ENCODE data around the gene SUN2. TPM values are rescaled to one million over a fixed set of nuclear protein-coding genes. Genes with fewer than 3 reads are reported as not detected.

The SUN2 gene
- total and polyA plus RNA-seq, 2 of the 4 experiments (the other 2 are of a cell fraction), result 27.8 to 50.0 TPM

GRCh38 chr22:38740754-38741153 lies 15.0 kb downstream of the SUN2 start:
- H3K36me3 ChIP-seq (ENCODE audit: control insufficient read depth, insufficient read depth, low read length), result peaks cover 79% of the 10 kb centered on the region
- WGBS, 2 experiments (ENCODE audit: extremely low coverage in 2 of 2, insufficient read length in 1 of 2), result 90% methylated on average over 2 of the region's 8 CpGs; no CpG with 5 or more reads in 1 of the 2 experiments

More at GRCh38 chr22:38740754-38741153, 15.0 kb downstream of the SUN2 start:
- POLR2A ChIA-PET (ENCODE audit: unreplicated experiment), result no interaction called here
- Histone ChIP-seq H2AK9ac (replicated peaks; ENCODE audit: low read depth, low read length, poor library complexity) (no peak overlapping the region), H3K23ac (ENCODE audit: low read depth, low read length) (no peak overlapping the region), H3K18ac (ENCODE audit: low read depth, low read length) (no peak overlapping the region), H2AK5ac (ENCODE audit: low read depth, low read length) (no peak overlapping the region), H2BK120ac (ENCODE audit: low read depth, low read length) (no peak overlapping the region), H3K9me3 (ENCODE audit: control insufficient read depth, insufficient read depth, low read length) (no peaks in the 10 kb centered on the region), H3K9ac (ENCODE audit: low read depth, low read length) (no peak overlapping the region), H2AFZ (replicated peaks; ENCODE audit: low read length, poor library complexity) (no peak overlapping the region), H3K4me1 (ENCODE audit: control insufficient read depth, insufficient read depth, low read length) (no peaks in the 10 kb centered on the region), H3K27me3 (ENCODE audit: control insufficient read depth, insufficient read depth, low read length) (no peaks in the 10 kb centered on the region), H4K91ac (ENCODE audit: insufficient read depth, low read depth, low read length) (no peak overlapping the region), H3K56ac (ENCODE audit: extremely low read depth, insufficient read depth, low read length) (no peak overlapping the region), H4K5ac (ENCODE audit: low read depth, low read length) (no peak overlapping the region), H3K79me1 (ENCODE audit: low read depth in 1 of 2, low read length in 2 of 2) (peaks cover 9 to 32% of the 10 kb centered on the region in 2 experiments; a peak in 1 of 4 replicates), H3K27ac (ENCODE audit: insufficient read depth, low read length) (no peak overlapping the region), H4K20me1 (ENCODE audit: insufficient read depth, low read length) (peaks cover 4% of the 10 kb centered on the region; the same call in 1 of the 2 replicates), H3K4me3 (ENCODE audit: insufficient read depth, low read depth, low read length) (no peak overlapping the region), H3K4me2 (ENCODE audit: low read depth, low read length) (no peak overlapping the region), H2BK15ac (ENCODE audit: low read depth, low read length) (no peak overlapping the region), H2BK5ac (ENCODE audit: low read depth, low read length, poor library complexity, severe bottlenecking) (no peak overlapping the region), H2BK20ac (ENCODE audit: low read depth, low read length) (no peak overlapping the region), H4K8ac (ENCODE audit: low read depth in 2 of 2, low read length in 2 of 2) (no peak overlapping the region), H3K9me1 (ENCODE audit: insufficient read depth, low read length) (peaks cover 4% of the 10 kb centered on the region; the same call in 1 of the 2 replicates), H3K4ac (ENCODE audit: low read depth, low read length) (no peak overlapping the region), H3K14ac (replicated peaks; ENCODE audit: low read depth, low read length) (no peak overlapping the region)
- DNase-seq (no peak), ATAC-seq (ENCODE audit: low read depth) (no peak)
- intact Hi-C loops (cut with micrococcal nuclease) (no loop called here), in situ Hi-C loops (cut with MboI; ENCODE audit: low sequenced_read_pairs) (no loop called here), dilution Hi-C loops (cut with HindIII; ENCODE audit: low sequenced_read_pairs, unreplicated experiment) (no loop called here)
- no TSS peak for BruUV-seq (replicated peaks)
- CTCF ChIA-PET, result no interaction called here
- no peak for TF ChIP-seq MXI1 (IDR thresholded peaks at IDR 0.05; ENCODE audit: borderline replicate concordance, low read depth, low read length)
- no peak for TF ChIP-seq RFX5 (IDR thresholded peaks at IDR 0.05; ENCODE audit: low read depth, low read length)
- TF ChIP-seq, protein P1, sequence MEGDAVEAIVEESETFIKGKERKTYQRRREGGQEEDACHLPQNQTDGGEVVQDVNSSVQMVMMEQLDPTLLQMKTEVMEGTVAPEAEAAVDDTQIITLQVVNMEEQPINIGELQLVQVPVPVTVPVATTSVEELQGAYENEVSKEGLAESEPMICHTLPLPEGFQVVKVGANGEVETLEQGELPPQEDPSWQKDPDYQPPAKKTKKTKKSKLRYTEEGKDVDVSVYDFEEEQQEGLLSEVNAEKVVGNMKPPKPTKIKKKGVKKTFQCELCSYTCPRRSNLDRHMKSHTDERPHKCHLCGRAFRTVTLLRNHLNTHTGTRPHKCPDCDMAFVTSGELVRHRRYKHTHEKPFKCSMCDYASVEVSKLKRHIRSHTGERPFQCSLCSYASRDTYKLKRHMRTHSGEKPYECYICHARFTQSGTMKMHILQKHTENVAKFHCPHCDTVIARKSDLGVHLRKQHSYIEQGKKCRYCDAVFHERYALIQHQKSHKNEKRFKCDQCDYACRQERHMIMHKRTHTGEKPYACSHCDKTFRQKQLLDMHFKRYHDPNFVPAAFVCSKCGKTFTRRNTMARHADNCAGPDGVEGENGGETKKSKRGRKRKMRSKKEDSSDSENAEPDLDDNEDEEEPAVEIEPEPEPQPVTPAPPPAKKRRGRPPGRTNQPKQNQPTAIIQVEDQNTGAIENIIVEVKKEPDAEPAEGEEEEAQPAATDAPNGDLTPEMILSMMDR (conservative IDR thresholded peaks at IDR 0.05; ENCODE audit: low read depth, low read length), result no peak
- no peak for TF ChIP-seq SMC3 (IDR thresholded peaks at IDR 0.05; ENCODE audit: low read depth, low read length)
- TF ChIP-seq RAD21 (IDR thresholded peaks at IDR 0.05; ENCODE audit: low read length), result no peak
- TF ChIP-seq, protein P2, sequence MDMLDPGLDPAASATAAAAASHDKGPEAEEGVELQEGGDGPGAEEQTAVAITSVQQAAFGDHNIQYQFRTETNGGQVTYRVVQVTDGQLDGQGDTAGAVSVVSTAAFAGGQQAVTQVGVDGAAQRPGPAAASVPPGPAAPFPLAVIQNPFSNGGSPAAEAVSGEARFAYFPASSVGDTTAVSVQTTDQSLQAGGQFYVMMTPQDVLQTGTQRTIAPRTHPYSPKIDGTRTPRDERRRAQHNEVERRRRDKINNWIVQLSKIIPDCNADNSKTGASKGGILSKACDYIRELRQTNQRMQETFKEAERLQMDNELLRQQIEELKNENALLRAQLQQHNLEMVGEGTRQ (IDR thresholded peaks at IDR 0.05; ENCODE audit: low read depth, low read length), result no peak
- no peak for TF ChIP-seq NFE2L2 (IDR thresholded peaks at IDR 0.05; ENCODE audit: low read depth, low read length)
- no peak for TF ChIP-seq POLR2A (IDR thresholded peaks at IDR 0.05; ENCODE audit: low read depth, low read length)
- no peak for TF ChIP-seq CEBPB (IDR thresholded peaks at IDR 0.05; ENCODE audit: low read depth, low read length)
- no peak for TF ChIP-seq MAZ (IDR thresholded peaks at IDR 0.05; ENCODE audit: borderline replicate concordance, low read depth, low read length)
- TF ChIP-seq FOS (IDR thresholded peaks at IDR 0.05; ENCODE audit: low read depth, low read length), result no peak
- no peak for TF ChIP-seq RCOR1 (IDR thresholded peaks at IDR 0.05; ENCODE audit: insufficient replicate concordance, low read length)
- no peak for TF ChIP-seq BHLHE40 (IDR thresholded peaks at IDR 0.05; ENCODE audit: low read depth, low read length)
- TF ChIP-seq CHD1 (IDR thresholded peaks at IDR 0.05; ENCODE audit: low read depth, low read length), result no peak
- TF ChIP-seq, protein P3, sequence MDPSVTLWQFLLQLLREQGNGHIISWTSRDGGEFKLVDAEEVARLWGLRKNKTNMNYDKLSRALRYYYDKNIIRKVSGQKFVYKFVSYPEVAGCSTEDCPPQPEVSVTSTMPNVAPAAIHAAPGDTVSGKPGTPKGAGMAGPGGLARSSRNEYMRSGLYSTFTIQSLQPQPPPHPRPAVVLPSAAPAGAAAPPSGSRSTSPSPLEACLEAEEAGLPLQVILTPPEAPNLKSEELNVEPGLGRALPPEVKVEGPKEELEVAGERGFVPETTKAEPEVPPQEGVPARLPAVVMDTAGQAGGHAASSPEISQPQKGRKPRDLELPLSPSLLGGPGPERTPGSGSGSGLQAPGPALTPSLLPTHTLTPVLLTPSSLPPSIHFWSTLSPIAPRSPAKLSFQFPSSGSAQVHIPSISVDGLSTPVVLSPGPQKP (IDR thresholded peaks at IDR 0.05; ENCODE audit: borderline replicate concordance, low read depth, low read length), result no peak
- no peak for TF ChIP-seq MAFK (IDR thresholded peaks at IDR 0.05; ENCODE audit: low read depth, low read length)
